NCI-H2196 (cell line): Measurements from ENCODE around the gene CYP21A2.
A peak's percentile ranks its signal among the peaks of the same experiment; 100 is the strongest.

Source experiments
- DNase-seq: peaks from one replicate; lab custom pipeline; 2025; ENCODE audit not compliant: unreplicated experiment; lab: John Stamatoyannopoulos, UW

Gene CYP21A2

DNA sequence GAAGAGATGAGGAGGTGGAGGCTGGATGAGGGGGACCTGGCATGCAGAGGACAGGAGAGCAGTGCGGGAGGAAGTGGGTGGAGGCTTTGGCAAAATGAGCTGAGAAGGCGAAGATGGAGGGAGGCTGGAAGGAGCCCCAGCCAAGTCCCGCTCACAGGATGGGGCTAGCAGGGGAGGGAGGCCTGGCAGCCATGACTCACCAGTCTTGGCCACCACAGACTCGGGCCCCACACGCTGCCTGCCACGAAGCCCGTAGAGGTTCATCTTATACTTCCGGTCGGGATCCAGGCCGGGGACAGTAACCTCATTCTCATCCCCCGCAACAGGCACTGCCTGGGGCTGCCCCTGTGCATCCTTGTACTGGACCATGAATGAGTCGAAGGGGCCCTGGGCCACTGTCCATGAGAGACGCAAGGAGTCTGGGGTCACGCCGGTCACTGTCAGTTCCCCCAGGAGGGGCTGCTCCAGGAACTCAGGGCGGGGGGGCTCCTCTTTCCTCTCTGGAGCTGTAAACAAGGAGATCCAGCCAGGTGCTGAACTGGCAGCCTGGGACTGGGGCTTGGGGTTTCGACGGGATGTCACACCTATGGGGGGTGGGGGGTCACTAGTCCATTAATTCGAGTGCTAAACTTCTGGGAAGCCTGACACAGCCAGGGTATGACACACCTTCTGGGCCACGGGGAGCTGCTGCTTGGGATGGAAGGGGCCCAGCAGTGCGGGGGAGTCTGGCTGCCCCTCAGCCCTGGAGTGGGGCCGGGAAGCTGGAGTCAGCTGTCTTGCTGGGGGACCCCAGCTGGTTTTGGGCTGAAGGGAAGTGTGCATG is 43.2 kb downstream of the CYP21A2 start:
- no peak for DNase-seq

- no peak for DNase-seq
These were observed 44.3 kb downstream of the CYP21A2 start for GRCh38 chr6:32082478-32082877.

DNA sequence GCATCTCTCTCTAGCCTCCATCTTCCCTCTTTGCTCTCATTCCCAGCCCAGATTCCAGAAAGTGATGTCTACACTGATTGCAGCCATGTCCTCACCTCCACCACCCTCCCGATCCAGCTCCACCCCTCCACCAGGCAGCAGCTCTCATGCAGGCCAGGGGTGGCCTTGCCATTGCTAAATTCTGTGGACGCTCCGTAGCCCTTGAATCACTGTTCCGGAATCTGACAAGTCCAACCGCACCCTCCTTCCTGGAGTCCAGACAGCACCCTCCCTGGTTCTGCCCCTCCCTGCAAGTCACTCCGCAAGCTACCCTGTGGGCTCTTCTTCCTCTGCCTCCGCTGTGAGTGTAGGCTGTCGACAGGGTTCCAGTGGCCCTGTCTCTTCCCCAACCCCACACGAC is 44.7 kb downstream of the CYP21A2 start:
- DNase-seq, result no peak

GRCh38 chr6:32083812-32084768 is 45.9 kb downstream of the CYP21A2 start:
- no peak for DNase-seq

GRCh38 chr6:32084780-32085179 is 46.6 kb downstream of the CYP21A2 start:
- DNase-seq, result no peak

DNA sequence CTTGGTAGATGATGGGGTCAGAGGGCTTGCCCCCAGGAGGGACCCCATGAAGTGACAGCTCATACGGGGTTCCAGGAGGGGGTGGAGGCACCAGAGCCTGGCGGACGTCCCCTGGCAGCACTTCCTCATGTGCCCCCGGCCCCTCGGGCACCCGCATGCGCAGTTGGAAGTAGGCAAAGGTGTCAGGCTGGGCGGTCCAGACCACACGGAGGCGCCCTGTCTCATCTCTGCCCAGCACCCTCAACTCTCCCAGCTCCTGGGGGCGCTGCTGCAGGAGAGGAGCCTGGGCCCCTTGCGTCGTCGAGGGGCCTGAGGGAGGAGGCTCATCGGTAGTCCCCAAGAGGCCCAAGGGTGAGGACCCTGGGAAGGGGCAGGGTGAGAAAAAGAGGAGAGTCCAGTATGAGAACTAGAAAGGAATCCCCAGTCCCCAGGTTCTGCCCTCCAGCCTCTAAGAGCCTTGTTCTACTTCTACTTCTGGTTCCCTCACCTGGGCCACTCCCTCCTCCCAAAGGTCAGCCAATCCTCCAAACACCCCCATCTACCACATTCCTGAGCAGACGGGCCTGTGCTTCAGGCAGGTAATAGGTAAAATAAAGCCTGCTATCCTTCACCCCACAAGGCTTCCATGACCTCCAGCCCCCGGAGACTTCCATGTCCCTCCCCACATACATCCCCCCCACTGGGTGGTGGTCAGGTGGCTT is 47.7 kb downstream of the CYP21A2 start:
- no peak for DNase-seq

DNA sequence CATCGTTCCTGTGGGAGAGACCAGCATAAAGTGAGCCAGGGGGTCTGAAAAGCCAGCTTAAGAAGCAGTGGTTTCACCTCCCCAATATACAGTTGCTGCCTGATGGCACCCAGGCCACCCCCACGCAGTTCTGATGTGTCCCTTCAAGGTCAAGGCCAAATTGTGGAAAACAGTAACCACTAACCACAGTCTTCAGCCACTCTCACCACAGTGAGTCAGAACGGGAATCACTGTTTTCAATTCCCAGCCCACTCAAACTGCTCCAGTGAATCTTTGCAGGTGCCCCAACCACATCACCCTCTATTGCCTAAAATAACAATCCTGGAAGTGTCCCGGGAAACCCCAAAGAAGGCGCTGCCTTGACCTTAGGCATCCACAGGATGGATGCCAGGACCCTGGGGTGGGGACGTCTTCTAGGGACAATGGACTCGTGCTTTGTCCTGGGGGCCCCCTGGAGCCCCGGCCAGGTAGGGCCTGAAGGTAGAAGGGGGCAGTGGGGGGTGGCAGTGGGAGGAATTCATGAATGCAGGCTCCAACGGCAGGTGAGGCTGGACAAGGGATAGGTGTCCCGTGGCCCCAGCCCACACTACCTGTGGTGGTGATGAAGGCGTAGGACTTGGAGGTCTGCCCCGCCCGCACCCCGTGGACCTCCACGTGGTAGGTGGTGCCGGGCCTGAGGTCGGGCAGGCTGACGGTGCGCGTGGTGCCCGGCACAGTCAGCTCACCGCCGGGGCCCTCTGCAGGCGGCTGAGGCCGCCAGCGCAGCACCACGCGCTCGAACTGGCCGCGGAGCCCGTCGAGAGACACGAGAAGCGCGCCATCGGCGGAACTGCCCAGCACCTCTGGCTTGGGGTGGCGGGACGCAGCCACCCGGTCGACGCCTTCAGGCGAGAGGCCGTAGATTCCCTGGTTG is 48.7 kb downstream of the CYP21A2 start:
- no peak for DNase-seq

GRCh38 chr6:32087574-32088486 is 49.6 kb downstream of the CYP21A2 start:
- DNase-seq, result peak; percentile 47

- no peak for DNase-seq
These were observed 50.4 kb downstream of the CYP21A2 start for GRCh38 chr6:32088487-32089049.

GRCh38 chr6:32089082-32089828 is 51.0 kb downstream of the CYP21A2 start:
- no peak for DNase-seq
